ENCODE measurements around the gene BMPR1A. TPM values are rescaled to one million over a fixed set of nuclear protein-coding genes. Genes with fewer than 3 reads are reported as not detected.

BMPR1A gene
- total RNA-seq, result 10 to 100 TPM; 12.9 to 37.4 (median 30.6) TPM

- H3K27me3 ChIP-seq, result peaks cover 0 to 15% (median 3%) of the 10 kb centered on the region in 4 donors
- no peaks in the 10 kb centered on the region for H3K36me3 ChIP-seq
- peak within 1 kb of the TSS; percentile 62 to 83 (median 74) for H3K4me3 ChIP-seq
- H3K27ac ChIP-seq, result peak within 1 kb of the TSS; percentile 94 to 96 (median 95)
- DNase-seq (peak in 1 of 2 donors; percentile 85), ATAC-seq (ENCODE audit: low FRiP score in 2 of 2) (peak; percentile 46 to 92)
- H3K9me3 ChIP-seq, result no peaks in the 10 kb centered on the region
- 0% methylated on average over 18 of the region's 85 CpGs for WGBS, 2 donors
- H3K4me1 ChIP-seq, result peaks cover 3 to 29% (median 14%) of the 10 kb centered on the region in 4 donors
- TF ChIP-seq EP300 (IDR thresholded peaks at IDR 0.05), result no peak
- TF ChIP-seq POLR2A (IDR thresholded peaks at IDR 0.05), result no peak
- TF ChIP-seq POLR2AphosphoS5 (IDR thresholded peaks at IDR 0.05), result peak; percentile 18 to 58
- peak in 1 of 6 experiments; percentile 9 for TF ChIP-seq CTCF (IDR thresholded peaks at IDR 0.05)
Measured at GRCh38 chr10:86756511-86757112, at the start of gene BMPR1A. TSS of gene BMPR1A (plus strand) at chr10:86756619. CDS start at chr10:86876019, 119,400 bp downstream.

DNA sequence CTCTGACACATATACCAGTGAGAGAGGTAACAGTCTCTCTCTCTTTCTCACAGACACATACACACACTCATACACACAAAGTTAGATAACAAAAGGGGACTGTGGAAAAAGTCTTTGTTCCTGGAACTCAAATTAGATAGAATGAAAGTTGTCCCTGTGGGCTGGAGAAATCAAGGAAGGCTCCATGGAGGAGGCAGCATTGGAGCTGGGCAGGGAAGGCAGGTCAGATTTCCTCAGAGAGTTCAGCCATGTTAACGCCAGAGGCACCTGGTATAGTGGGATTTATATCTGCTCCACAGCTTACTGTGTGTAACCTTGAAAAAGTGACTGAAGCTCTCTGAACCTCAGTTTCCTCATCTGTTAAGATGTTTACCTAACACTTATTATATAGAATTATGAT is 49.4 kb upstream of the BMPR1A start:
- 87 to 93% methylated on average over 1 of the region's 1 CpG for WGBS, 2 donors
- Histone ChIP-seq H3K27me3 (no peaks in the 10 kb centered on the region), H3K36me3 (no peaks in the 10 kb centered on the region), H3K4me3 (no peak overlapping the region), H3K4me1 (peaks cover 5 to 17% (median 8%) of the 10 kb centered on the region in 4 donors), H3K9me3 (no peaks in the 10 kb centered on the region), H3K27ac (no peak overlapping the region)
- no peak for DNase-seq
- TF ChIP-seq CTCF (IDR thresholded peaks at IDR 0.05), result no peak
- ATAC-seq (ENCODE audit: low FRiP score in 2 of 2), result no peak

GRCh38 chr10:86707505-86707904 is 48.9 kb upstream of the BMPR1A start:
- 80 to 100% methylated on average over 1 to 4 of the region's 4 CpGs for WGBS, 2 donors

DNA sequence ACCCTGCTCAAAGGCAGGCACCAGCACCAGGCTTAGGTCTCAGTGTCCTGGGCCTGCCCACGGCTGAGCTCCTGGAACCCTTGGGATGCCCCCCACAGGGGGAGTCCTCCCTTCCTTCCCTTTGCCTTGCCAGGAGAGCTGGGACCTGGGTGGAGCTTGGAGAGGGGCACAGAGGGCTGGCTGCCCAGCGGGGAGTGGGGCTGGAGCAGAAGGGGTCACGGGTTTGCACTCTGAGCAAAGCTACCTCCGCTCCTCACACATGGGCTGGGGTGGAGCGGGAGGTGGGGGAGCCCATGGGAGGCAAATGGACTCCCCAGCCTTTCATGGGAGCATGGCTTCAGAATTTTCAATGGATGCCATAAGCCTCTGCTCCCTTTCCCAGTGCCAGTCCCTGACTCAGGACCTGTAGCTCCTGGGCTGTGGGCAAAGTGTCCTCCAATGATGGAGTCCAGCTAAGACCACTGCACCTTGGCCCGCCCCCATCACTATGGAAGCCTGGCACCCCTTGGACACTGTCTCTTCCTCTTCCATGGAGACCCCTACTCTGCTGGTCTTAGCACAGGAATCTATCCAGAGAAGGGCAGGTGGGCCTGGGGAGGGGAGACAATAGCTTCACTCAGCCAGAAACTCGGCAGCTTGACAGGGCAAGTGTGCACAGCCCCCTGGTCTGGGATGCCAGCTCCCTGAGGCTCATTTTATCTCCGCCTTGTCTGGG is 48.2 kb upstream of the BMPR1A start:
- Histone ChIP-seq H3K9me3 (no peaks in the 10 kb centered on the region), H3K36me3 (no peaks in the 10 kb centered on the region), H3K27me3 (no peaks in the 10 kb centered on the region), H3K4me3 (no peak overlapping the region), H3K4me1 (peaks cover 11 to 24% (median 13%) of the 10 kb centered on the region in 4 donors), H3K27ac (no peak overlapping the region)
- no peak for ATAC-seq (ENCODE audit: low FRiP score in 2 of 2)
- DNase-seq, result no peak
- 89 to 92% methylated on average over 6 to 8 of the region's 8 CpGs for WGBS, 2 donors
- TF ChIP-seq CTCF (IDR thresholded peaks at IDR 0.05), result no peak

More at GRCh38 chr10:86707505-86707904, 48.9 kb upstream of the BMPR1A start:
- DNase-seq, result no peak
- H3K27me3 ChIP-seq, result no peaks in the 10 kb centered on the region
- no peaks in the 10 kb centered on the region for H3K36me3 ChIP-seq
- peaks cover 11 to 22% (median 13%) of the 10 kb centered on the region in 4 donors for H3K4me1 ChIP-seq
- no peaks in the 10 kb centered on the region for H3K9me3 ChIP-seq
- TF ChIP-seq POLR2A (IDR thresholded peaks at IDR 0.05) (no peak), POLR2AphosphoS5 (IDR thresholded peaks at IDR 0.05) (no peak), EP300 (IDR thresholded peaks at IDR 0.05) (no peak), CTCF (IDR thresholded peaks at IDR 0.05) (no peak)
- ATAC-seq (ENCODE audit: low FRiP score in 2 of 2), result no peak
- H3K4me3 ChIP-seq, result no peak overlapping the region
- no peak overlapping the region for H3K27ac ChIP-seq
